GM12873 (cell line): Measurements from ENCODE around the gene HIPK2.

Experiments
- CTCF ChIP-seq: IDR thresholded peaks from 2 replicates; pipeline ENCODE4 v1.5.1; 2012; ENCODE audit warnings: low read depth, mild to moderate bottlenecking, moderate library complexity, low read length, control low read depth; ENCODE audit not compliant: insufficient read depth; ENCODE audit errors: missing control alignments

Gene HIPK2

GRCh38 chr7:139784648-139785047 is 6.8 kb upstream of the HIPK2 start:
- TF ChIP-seq CTCF: no peak

GRCh38 chr7:139783647-139784385 is 6.0 kb upstream of the HIPK2 start:
- TF ChIP-seq CTCF: no peak

GRCh38 chr7:139782932-139783331 is 5.1 kb upstream of the HIPK2 start:
- TF ChIP-seq CTCF: no peak

- no peak for TF ChIP-seq CTCF
Measured at GRCh38 chr7:139777133-139777891, 486 bp downstream of the HIPK2 start.

- TF ChIP-seq CTCF: no peak
Measured at GRCh38 chr7:139776486-139777132, 1.2 kb downstream of the HIPK2 start.

GRCh38 chr7:139775829-139776266 is 1.9 kb downstream of the HIPK2 start:
- TF ChIP-seq CTCF: peak; percentile 72

- no peak for TF ChIP-seq CTCF
Measured at GRCh38 chr7:139774376-139774775, 3.4 kb downstream of the HIPK2 start.
